Measurements from ENCODE around the gene CIRBP.

The CIRBP gene

GRCh38 chr19:1307320-1307719, 38.2 kb downstream of the CIRBP start:
- Histone ChIP-seq H2AFZ (ENCODE audit: low read depth, low read length) (no peak overlapping the region), H3K27ac (ENCODE audit: low read length) (no peak overlapping the region), H3K4me3 (ENCODE audit: low read length) (no peak overlapping the region), H3K9ac (ENCODE audit: low read length) (no peak overlapping the region), H3K4me2 (ENCODE audit: low read length) (no peak overlapping the region), H4K20me1 (ENCODE audit: insufficient read depth, low read length) (no peaks in the 10 kb centered on the region), H3K4me1 (ENCODE audit: low read length) (peaks cover 6% of the 10 kb centered on the region; the same call in 1 of the 2 replicates), H3K36me3 (replicated peaks; ENCODE audit: low read depth, low read length) (no peaks in the 10 kb centered on the region), H3K9me3 (ENCODE audit: insufficient read depth, low read length) (no peaks in the 10 kb centered on the region), H3K27me3 (ENCODE audit: low read depth, low read length) (no peaks in the 10 kb centered on the region), H3K79me2 (ENCODE audit: low read length) (no peaks in the 10 kb centered on the region)
- TF ChIP-seq EZH2phosphoT487 (IDR thresholded peaks at IDR 0.05; ENCODE audit: low read depth) (no peak), CTCF (IDR thresholded peaks at IDR 0.05; ENCODE audit: low read depth, low read length) (no peak)

- Histone ChIP-seq H3K27me3 (ENCODE audit: low read depth, low read length) (no peaks in the 10 kb centered on the region), H3K36me3 (replicated peaks; ENCODE audit: low read depth, low read length) (no peaks in the 10 kb centered on the region), H3K9me3 (ENCODE audit: insufficient read depth, low read length) (no peaks in the 10 kb centered on the region), H3K27ac (ENCODE audit: low read length) (no peak overlapping the region), H2AFZ (ENCODE audit: low read depth, low read length) (no peak overlapping the region), H4K20me1 (ENCODE audit: insufficient read depth, low read length) (no peaks in the 10 kb centered on the region), H3K79me2 (ENCODE audit: low read length) (no peaks in the 10 kb centered on the region), H3K4me3 (ENCODE audit: low read length) (no peak overlapping the region), H3K9ac (ENCODE audit: low read length) (no peak overlapping the region), H3K4me2 (ENCODE audit: low read length) (no peak overlapping the region), H3K4me1 (ENCODE audit: low read length) (peaks cover 8% of the 10 kb centered on the region; the same call in 1 of the 2 replicates)
- TF ChIP-seq CTCF (IDR thresholded peaks at IDR 0.05; ENCODE audit: low read depth, low read length) (no peak), EZH2phosphoT487 (IDR thresholded peaks at IDR 0.05; ENCODE audit: low read depth) (no peak)
Measured at GRCh38 chr19:1307755-1308303, 38.7 kb downstream of the CIRBP start.

GRCh38 chr19:1308718-1309117, 39.6 kb downstream of the CIRBP start:
- no peaks in the 10 kb centered on the region for H3K27me3 ChIP-seq (ENCODE audit: low read depth, low read length)
- H3K36me3 ChIP-seq (replicated peaks; ENCODE audit: low read depth, low read length) = no peaks in the 10 kb centered on the region
- peaks cover 8% of the 10 kb centered on the region; the same call in 1 of the 2 replicates for H3K4me1 ChIP-seq (ENCODE audit: low read length)
- no peak overlapping the region for H3K4me3 ChIP-seq (ENCODE audit: low read length)
- H3K9me3 ChIP-seq (ENCODE audit: insufficient read depth, low read length) = no peaks in the 10 kb centered on the region
- H3K79me2 ChIP-seq (ENCODE audit: low read length) = no peaks in the 10 kb centered on the region
- H3K4me2 ChIP-seq (ENCODE audit: low read length) = no peak overlapping the region
- no peak for TF ChIP-seq EZH2phosphoT487 (IDR thresholded peaks at IDR 0.05; ENCODE audit: low read depth)
- no peak for TF ChIP-seq CTCF (IDR thresholded peaks at IDR 0.05; ENCODE audit: low read depth, low read length)
- no peaks in the 10 kb centered on the region for H4K20me1 ChIP-seq (ENCODE audit: insufficient read depth, low read length)
- H2AFZ ChIP-seq (ENCODE audit: low read depth, low read length) = no peak overlapping the region
- H3K27ac ChIP-seq (ENCODE audit: low read length) = no peak overlapping the region
- no peak overlapping the region for H3K9ac ChIP-seq (ENCODE audit: low read length)

GRCh38 chr19:1309977-1310852, 41.1 kb downstream of the CIRBP start:
- no peaks in the 10 kb centered on the region for H3K27me3 ChIP-seq (ENCODE audit: low read depth, low read length)
- H3K79me2 ChIP-seq (ENCODE audit: low read length) = no peaks in the 10 kb centered on the region
- H3K4me3 ChIP-seq (ENCODE audit: low read length) = no peak overlapping the region
- H4K20me1 ChIP-seq (ENCODE audit: insufficient read depth, low read length) = no peaks in the 10 kb centered on the region
- H2AFZ ChIP-seq (ENCODE audit: low read depth, low read length) = no peak overlapping the region
- no peaks in the 10 kb centered on the region for H3K9me3 ChIP-seq (ENCODE audit: insufficient read depth, low read length)
- TF ChIP-seq EZH2phosphoT487 (IDR thresholded peaks at IDR 0.05; ENCODE audit: low read depth) (no peak), CTCF (IDR thresholded peaks at IDR 0.05; ENCODE audit: low read depth, low read length) (no peak)
- H3K9ac ChIP-seq (ENCODE audit: low read length) = no peak overlapping the region
- no peak overlapping the region for H3K27ac ChIP-seq (ENCODE audit: low read length)
- H3K4me1 ChIP-seq (ENCODE audit: low read length) = peaks cover 8% of the 10 kb centered on the region; the same call in 1 of the 2 replicates
- H3K36me3 ChIP-seq (replicated peaks; ENCODE audit: low read depth, low read length) = no peaks in the 10 kb centered on the region
- H3K4me2 ChIP-seq (ENCODE audit: low read length) = no peak overlapping the region
